HG03064 (cell line): ENCODE results near the gene DLGAP1.
A peak's percentile ranks its signal among the peaks of the same experiment; 100 is the strongest.
"Not testable (repeated sequence)": the region's sequence is repeated elsewhere in the genome, so short reads cannot be mapped to it uniquely, and the experiment has no call there.

Experiments used
- ATAC-seq: cut with Tn5 transposase; IDR thresholded peaks from one replicate; pipeline ENCODE4 v1.9.1; 2021; ENCODE audit warnings: low read depth; ENCODE audit not compliant: unreplicated experiment

DLGAP1 gene

GRCh38 chr18:3619746-3620145 is 835.4 kb downstream of the DLGAP1 start:
- no peak for ATAC-seq

GRCh38 chr18:3619222-3619621 is 835.9 kb downstream of the DLGAP1 start:
- no peak for ATAC-seq

- no peak for ATAC-seq
Measured at GRCh38 chr18:3616744-3617143, 838.4 kb downstream of the DLGAP1 start.

- ATAC-seq: no peak
Measured at GRCh38 chr18:3616142-3616541, 839.0 kb downstream of the DLGAP1 start.

- no peak for ATAC-seq
Measured at GRCh38 chr18:3615374-3615985, 839.6 kb downstream of the DLGAP1 start.

- ATAC-seq: no peak
Measured at GRCh38 chr18:3612315-3612714, 842.8 kb downstream of the DLGAP1 start.

- ATAC-seq: no peak
Measured at GRCh38 chr18:3611313-3612090, 843.6 kb downstream of the DLGAP1 start.

GRCh38 chr18:3610813-3611212 is 844.3 kb downstream of the DLGAP1 start:
- no peak for ATAC-seq

GRCh38 chr18:3610188-3610708 is 844.9 kb downstream of the DLGAP1 start:
- ATAC-seq: no peak

GRCh38 chr18:3608488-3608887 is 846.6 kb downstream of the DLGAP1 start:
- ATAC-seq: no peak

- not testable (repeated sequence) for ATAC-seq
Measured at GRCh38 chr18:3608099-3608453, 847.0 kb downstream of the DLGAP1 start.

- no peak for ATAC-seq
Measured at GRCh38 chr18:3607309-3608098, 847.6 kb downstream of the DLGAP1 start.

- ATAC-seq: not testable (repeated sequence)
Measured at GRCh38 chr18:3606863-3607262, 848.2 kb downstream of the DLGAP1 start.

- ATAC-seq: no peak
Measured at GRCh38 chr18:3605954-3606443, 849.1 kb downstream of the DLGAP1 start.

GRCh38 chr18:3605486-3605952 is 849.6 kb downstream of the DLGAP1 start:
- no peak for ATAC-seq

GRCh38 chr18:3604498-3605408 is 850.4 kb downstream of the DLGAP1 start:
- ATAC-seq: peak; percentile 79

- no peak for ATAC-seq
Measured at GRCh38 chr18:3604235-3604497, 850.9 kb downstream of the DLGAP1 start.

GRCh38 chr18:3603421-3604234 is 851.5 kb downstream of the DLGAP1 start:
- no peak for ATAC-seq

GRCh38 chr18:3601106-3601755 is 853.9 kb downstream of the DLGAP1 start:
- not testable (repeated sequence) for ATAC-seq
